DND-41 (cell line): ENCODE results near the gene SLC35E3.

Source experiments
- CTCF ChIP-seq: IDR thresholded peaks from 2 replicates; pipeline ENCODE4 v1.5.1; 2012; ENCODE audit warnings: borderline replicate concordance, low read length, moderate library complexity, mild to moderate bottlenecking; ENCODE audit not compliant: poor library complexity, severe bottlenecking; ENCODE audit errors: extremely low read depth
- EZH2 ChIP-seq: IDR thresholded peaks from 3 replicates; pipeline ENCODE4 v1.6.1; 2012; ENCODE audit warnings: borderline replicate concordance, low read depth, mild to moderate bottlenecking, moderate library complexity, low read length, inconsistent platforms; ENCODE audit not compliant: severe bottlenecking

GRCh38 chr12:68812553-68813241, 66.7 kb downstream of the SLC35E3 start:
- TF ChIP-seq CTCF = no peak
- no peak for TF ChIP-seq EZH2
